HG03442 (cell line): ENCODE measurements around the gene KIAA1958.

Experiments used
- ATAC-seq: cut with Tn5 transposase; IDR thresholded peaks from one replicate; pipeline ENCODE4 v1.9.1; 2021; ENCODE audit warnings: mild to moderate bottlenecking, moderate library complexity; ENCODE audit not compliant: unreplicated experiment

KIAA1958 gene

GRCh38 chr9:112552229-112553056 lies 65.8 kb downstream of the KIAA1958 start:
- no peak for ATAC-seq

DNA sequence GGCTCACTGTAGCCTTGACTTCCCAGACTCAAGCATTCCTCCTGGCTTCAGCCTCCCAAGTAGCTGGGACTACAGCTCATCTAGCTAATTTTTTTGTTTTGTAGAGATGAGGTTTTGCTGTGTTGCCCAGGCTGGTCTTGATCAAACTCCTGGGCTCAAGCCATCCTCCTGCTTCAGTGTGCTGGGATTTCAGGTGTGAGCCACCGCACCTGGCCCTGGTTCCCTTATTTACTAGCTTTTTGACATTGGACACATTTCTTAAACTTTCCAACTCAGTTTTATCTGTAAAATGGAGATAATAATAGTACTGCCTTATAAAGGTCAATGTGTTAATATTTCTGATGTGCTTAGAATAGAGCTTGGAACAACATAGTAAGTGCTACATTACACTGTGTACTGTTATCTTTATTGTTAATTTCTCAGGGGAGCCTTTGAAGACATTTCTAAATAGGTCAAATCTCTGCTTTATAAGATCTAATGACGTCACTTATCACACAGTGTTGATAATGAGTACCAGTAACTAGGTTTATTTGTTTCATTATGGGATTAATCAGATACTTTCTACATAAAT lies 66.7 kb downstream of the KIAA1958 start:
- ATAC-seq, result no peak

- ATAC-seq, result no peak
These were observed 67.9 kb downstream of the KIAA1958 start for GRCh38 chr9:112554516-112554915.

GRCh38 chr9:112555101-112555643 lies 68.5 kb downstream of the KIAA1958 start:
- ATAC-seq, result no peak

- ATAC-seq, result no peak
These were observed 69.3 kb downstream of the KIAA1958 start for GRCh38 chr9:112555844-112556482.

DNA sequence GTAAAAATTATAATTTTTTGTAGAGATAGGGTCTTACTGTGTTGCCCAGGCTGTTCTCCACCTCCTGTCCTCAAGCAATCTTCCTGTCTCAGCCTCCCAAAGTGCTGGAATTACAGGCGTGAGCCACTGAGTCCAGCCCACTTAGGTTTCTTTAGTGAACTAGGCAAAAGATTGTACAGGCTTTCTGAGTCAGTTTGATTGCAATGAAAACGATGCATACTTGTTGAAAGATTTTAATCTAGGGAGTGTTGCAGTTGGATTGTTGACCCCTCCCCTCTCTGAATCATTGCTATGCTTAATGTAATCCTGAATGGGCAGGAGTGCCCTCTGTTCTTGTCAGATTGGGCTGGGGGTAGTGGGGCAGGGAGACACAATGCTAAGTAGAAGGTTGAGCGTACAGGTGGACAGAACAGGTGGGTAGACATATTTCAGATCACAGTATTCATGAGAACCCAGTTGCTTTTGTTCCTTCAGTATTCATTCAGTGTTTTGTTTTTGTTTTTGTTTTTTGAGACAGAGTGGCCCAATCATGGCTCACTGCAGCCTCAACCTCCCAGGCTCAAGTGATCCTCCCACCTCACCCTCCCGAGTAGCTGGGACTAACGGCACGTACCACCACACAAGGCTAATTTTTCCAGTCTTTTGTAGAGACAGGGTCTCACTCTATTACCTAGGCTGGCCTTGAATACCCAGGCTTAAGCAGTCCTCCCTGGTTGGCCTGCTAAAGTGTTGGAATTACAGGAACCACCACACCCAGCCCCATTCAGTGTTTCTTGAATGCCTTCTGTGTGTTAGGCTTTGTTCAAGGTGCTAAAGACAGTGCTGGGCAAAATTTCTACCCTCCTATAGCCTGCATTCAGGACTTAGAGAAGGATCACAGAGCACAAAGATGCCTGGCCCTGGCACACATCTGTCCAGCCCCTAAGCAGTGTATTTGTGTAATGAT lies 70.1 kb downstream of the KIAA1958 start:
- ATAC-seq, result no peak

- ATAC-seq, result no peak
These were observed 71.8 kb downstream of the KIAA1958 start for GRCh38 chr9:112558476-112558875.

- ATAC-seq, result no peak
These were observed 72.4 kb downstream of the KIAA1958 start for GRCh38 chr9:112558978-112559377.

GRCh38 chr9:112559629-112560413 lies 73.2 kb downstream of the KIAA1958 start:
- ATAC-seq, result no peak

DNA sequence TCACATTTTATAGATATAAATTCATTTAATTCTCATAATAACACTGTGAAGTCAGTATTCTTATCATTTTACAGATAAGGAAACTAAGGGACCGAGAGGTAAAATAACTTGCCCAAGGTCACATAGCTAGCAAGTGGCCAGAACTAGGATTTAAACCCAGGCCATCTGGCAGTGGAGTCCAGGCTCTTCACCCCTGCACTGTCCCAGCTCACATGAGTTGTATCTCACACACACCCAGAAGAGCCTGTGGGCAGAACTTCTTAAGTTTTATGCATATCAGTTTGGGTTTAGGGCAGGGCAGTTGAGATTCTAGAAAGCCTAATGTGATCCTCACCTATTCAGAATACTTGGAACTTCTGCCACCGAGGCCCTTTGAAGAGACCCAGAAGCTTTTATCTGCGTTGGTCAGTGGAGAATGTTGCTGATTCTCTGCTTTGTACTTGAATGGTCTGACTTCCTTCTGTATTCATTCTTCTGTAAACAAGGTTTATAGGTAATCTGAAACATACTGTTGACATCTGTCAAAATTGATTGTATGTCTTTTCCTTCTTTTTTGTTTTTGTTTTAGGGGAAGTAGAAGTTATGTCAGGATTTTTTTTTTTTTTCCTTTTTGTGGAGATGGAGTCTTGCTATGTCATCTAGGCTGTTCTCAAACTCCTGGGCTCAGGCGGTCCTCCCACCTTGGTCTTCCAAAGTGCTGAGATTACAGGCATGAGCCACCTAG lies 75.8 kb downstream of the KIAA1958 start:
- ATAC-seq, result no peak

DNA sequence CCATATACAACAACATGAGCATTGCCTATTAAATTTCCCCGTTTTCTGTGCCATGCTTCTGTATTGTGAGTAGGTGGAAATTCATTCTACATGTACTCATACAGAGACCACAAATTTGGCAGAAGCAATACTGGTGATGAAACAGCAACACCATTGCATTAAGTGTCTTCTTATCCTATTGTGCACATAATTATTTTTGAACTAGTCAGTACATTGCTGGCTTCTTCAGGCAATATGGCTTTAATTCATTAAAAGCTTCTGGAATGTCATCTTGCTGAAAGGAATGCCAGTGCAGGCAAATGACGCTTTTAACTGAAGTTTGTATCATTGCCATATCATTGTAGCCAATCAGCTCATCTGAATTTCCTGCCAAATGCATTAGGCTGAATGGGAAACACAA lies 82.6 kb downstream of the KIAA1958 start:
- no peak for ATAC-seq

- ATAC-seq, result no peak
These were observed 84.1 kb downstream of the KIAA1958 start for GRCh38 chr9:112570671-112571167.

DNA sequence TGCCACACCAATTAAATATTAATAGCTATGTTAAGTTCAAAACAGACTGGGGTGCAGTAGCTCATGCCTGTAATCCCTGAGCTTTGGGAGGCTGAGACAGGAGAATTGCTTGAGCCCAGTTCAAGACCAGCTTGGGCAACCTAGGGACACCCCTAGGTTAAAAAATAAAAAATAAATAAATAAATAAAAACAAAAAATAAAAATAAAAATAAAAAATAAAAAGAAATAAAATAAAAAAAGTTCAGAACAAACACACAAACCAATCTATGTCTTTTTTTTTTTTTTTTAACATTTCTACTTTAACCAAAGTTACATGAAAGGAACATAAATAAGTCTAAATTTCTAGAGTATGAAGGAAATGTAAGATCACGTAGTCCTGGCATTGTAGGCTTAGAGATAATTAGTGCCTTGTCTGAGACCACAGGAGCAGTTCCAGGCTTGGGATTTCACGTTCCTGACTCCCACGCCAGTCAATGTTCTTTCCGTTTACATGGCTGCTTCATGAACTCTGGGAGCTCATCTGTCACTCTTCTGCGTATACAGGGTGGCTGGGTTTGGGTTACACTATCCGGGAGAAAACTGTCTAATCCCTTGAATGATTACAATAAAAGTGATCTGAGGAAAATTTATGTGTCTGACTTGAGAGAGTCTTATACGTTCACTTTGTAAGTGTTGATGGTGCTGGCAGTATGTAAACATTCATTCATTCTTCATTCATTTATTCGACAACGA lies 85.2 kb downstream of the KIAA1958 start:
- ATAC-seq, result no peak

- no peak for ATAC-seq
These were observed 85.8 kb downstream of the KIAA1958 start for GRCh38 chr9:112572416-112572815.

GRCh38 chr9:112574008-112574407 lies 87.4 kb downstream of the KIAA1958 start:
- no peak for ATAC-seq

GRCh38 chr9:112575107-112575506 lies 88.5 kb downstream of the KIAA1958 start:
- no peak for ATAC-seq

DNA sequence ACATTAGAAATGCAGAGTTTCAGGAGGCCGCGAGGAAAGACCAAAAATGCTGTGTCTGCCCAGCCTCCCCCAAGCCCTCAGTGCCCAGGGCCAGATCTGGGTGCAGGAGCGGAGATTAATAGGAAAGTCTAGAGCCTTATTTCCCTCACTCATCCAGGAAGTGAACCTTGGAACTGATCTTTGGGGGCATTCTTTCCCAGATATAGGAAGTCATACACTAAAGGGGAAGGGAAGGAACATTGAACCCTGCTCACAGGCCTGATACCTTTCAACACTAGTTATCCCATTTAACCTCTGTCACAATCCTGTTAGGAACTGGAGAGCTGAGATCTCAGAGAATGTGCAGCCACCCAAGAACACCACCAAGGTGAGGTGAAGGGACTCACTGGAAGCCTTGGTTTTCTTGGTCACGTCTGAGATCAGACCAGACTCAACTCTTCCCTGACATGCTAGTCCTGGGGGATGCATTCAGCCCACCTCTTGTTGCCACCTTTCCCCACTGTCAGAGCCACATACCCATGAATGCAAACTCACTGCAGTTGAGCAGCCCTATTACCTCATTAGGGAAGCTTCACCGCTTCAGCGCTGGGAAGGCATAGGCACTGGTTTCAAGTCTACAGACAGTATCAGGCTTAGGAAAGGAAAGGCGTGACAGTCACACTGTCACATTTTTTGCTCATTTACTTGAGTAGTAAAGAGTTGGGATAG lies 95.0 kb downstream of the KIAA1958 start:
- no peak for ATAC-seq
